Measurements from ENCODE around the gene NBDY.

Gene NBDY

DNA sequence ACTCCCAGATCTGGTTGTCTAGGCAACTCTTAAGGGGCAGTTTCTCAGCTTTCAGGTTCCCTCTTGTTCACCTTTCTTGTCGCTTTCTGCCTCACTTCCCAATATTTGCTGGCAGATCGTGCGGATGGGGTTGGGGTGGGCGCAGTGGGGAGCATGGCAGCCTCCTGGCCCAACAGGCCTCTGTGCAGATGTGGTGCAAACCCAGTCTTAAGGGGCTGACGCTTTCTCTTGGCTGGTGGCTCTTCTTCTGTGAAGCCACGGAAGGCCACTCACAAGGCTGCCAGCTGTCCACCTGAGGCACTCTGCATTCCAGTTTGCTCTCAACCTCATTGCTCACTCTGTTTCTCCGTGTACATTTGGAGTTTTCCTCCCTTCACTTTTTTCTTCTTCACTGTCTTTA is 61.7 kb downstream of the NBDY start:
- TF ChIP-seq, protein P1, sequence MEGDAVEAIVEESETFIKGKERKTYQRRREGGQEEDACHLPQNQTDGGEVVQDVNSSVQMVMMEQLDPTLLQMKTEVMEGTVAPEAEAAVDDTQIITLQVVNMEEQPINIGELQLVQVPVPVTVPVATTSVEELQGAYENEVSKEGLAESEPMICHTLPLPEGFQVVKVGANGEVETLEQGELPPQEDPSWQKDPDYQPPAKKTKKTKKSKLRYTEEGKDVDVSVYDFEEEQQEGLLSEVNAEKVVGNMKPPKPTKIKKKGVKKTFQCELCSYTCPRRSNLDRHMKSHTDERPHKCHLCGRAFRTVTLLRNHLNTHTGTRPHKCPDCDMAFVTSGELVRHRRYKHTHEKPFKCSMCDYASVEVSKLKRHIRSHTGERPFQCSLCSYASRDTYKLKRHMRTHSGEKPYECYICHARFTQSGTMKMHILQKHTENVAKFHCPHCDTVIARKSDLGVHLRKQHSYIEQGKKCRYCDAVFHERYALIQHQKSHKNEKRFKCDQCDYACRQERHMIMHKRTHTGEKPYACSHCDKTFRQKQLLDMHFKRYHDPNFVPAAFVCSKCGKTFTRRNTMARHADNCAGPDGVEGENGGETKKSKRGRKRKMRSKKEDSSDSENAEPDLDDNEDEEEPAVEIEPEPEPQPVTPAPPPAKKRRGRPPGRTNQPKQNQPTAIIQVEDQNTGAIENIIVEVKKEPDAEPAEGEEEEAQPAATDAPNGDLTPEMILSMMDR (conservative IDR thresholded peaks at IDR 0.05; ENCODE audit: low read depth), result no peak
- POLR2A ChIA-PET (ENCODE audit: low non-redundant PET), result no interaction called here
- no peak for DNase-seq (ENCODE audit: low spot score)
- CTCF ChIA-PET, result no interaction called here
- no peak overlapping the region for H3K27ac ChIP-seq

DNA sequence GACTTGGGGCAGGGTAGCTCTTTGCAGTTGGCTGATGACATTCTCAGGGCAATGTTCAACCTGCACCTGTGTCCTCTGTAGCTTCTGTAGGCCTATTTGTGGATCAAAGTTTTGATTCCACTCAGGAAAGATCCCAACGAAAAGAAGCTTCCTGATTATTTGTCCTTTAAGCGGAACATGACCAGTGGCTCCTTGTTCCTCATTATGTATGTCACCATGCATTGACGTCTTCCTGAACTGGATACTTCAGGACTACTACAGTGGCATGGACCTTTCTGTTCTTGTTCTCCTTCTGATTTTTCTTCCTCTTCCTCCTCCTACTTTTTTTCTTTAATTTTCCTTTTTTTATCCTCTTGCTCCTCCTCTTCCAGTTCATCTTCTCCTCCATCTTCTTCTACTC is 62.4 kb downstream of the NBDY start:
- H3K27ac ChIP-seq, result no peak overlapping the region
- TF ChIP-seq, protein P1 (conservative IDR thresholded peaks at IDR 0.05; ENCODE audit: low read depth), result no peak
- ChIA-PET CTCF (no interaction called here), POLR2A (ENCODE audit: low non-redundant PET) (no interaction called here)
- DNase-seq (ENCODE audit: low spot score), result no peak

DNA sequence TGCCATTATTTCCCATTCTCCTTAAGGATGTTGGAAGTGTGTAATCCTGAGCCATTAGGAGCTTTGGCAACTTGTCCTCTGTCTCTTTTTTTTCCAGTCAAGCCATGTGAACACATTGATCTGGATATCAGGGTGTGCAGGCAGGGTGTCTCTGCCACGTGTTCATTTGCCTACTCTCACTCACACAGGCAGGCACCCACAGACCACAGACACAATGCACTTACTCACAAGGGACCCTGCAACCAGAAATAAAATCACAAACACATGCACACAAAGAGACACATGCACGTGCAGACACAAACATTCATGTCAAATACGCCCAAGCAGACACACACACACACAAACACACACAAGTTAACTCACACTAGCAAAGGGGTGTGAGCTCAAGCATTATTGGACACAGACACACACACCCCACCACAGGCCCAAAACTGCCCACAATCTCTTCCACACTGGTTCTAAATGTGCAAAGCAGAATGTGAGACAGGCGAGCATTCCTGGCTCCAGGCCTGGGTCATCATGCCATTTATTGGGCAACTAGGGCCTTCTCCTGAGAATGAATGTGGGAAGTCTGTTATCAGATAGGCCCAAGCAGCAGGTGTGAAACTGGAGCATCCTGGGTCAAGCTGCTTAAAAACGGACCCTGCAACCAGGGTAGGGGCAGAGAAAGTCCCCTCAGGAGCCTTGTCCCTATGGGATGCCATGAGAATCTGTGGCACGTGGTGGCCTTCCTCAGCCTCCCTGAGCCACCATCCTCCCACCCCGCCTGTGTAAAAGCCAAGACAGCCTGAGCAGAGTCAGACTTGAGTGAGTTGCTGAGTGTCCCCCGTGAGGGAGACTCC is 63.4 kb downstream of the NBDY start:
- CTCF ChIA-PET, result no interaction called here
- H3K27ac ChIP-seq, result no peak overlapping the region
- no peak for DNase-seq (ENCODE audit: low spot score)
- TF ChIP-seq, protein P1 (conservative IDR thresholded peaks at IDR 0.05; ENCODE audit: low read depth), result no peak
- POLR2A ChIA-PET (ENCODE audit: low non-redundant PET), result no interaction called here

DNA sequence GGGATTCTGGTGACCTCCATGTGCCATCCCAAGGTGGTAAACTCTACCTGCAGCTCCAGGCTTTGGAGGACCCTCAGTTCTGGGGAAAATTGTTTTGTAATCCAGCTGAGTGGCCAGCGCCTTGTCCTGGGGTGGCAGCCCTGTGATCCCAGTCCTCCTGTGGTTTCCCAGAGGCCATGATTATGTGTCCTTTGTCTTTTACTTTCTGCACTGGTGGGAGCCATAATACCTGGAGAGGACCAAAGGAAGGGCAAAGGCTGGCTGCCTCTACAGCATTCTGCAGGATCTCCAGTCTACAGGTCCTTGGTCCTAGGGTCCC is 64.0 kb downstream of the NBDY start:
- TF ChIP-seq, protein P1 (conservative IDR thresholded peaks at IDR 0.05; ENCODE audit: low read depth), result no peak
- no peak for DNase-seq (ENCODE audit: low spot score)
- H3K27ac ChIP-seq, result no peak overlapping the region
- ChIA-PET CTCF (no interaction called here), POLR2A (ENCODE audit: low non-redundant PET) (no interaction called here)

DNA sequence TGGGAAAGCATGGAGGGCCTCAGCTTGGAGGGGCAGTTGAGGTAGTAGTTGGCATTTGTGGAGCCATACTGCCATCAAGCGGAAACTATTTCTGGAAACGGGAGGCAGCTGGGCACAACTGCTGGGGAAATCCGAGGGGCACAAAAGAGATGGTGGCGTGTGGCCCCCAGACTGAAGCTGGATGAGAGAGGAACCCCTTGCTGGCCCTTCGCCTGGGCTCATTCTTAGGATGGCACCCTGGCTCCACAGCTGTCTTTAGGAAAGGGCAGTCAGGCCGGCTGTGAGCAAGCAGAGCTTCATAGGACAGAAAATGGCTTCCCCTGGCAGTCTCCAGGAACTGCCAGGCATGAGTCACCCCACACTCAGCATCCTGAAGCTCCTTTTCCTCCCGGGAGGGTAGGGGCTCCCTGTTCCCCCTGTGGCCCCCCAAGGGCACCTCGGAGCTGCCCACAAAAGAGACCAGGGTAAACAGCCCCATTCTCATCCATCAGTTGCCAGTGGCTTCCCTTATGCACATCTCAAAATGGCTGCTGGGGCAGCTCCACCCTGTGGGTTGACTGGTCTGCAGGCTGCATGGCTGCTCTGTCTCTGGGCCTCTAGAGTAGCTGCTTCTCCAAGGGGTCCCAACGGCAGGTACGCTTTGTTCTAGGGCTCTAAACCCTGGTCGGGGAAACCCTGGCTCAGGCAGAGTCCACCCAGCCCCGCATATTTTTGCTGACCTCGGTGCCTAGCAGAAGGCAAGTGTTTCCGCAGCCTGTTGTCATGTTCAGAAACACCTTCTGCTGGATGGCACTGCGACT is 64.7 kb downstream of the NBDY start:
- POLR2A ChIA-PET (ENCODE audit: low non-redundant PET), result no interaction called here
- no peak for DNase-seq (ENCODE audit: low spot score)
- no peak overlapping the region for H3K27ac ChIP-seq
- TF ChIP-seq, protein P1 (conservative IDR thresholded peaks at IDR 0.05; ENCODE audit: low read depth), result no peak
- CTCF ChIA-PET, result interaction anchor here (0.5 to 0.6 kb wide), 2 partner anchors 143 to 559 kb away, joined by 3 read pairs; no protein-coding TSS in a partner anchor

DNA sequence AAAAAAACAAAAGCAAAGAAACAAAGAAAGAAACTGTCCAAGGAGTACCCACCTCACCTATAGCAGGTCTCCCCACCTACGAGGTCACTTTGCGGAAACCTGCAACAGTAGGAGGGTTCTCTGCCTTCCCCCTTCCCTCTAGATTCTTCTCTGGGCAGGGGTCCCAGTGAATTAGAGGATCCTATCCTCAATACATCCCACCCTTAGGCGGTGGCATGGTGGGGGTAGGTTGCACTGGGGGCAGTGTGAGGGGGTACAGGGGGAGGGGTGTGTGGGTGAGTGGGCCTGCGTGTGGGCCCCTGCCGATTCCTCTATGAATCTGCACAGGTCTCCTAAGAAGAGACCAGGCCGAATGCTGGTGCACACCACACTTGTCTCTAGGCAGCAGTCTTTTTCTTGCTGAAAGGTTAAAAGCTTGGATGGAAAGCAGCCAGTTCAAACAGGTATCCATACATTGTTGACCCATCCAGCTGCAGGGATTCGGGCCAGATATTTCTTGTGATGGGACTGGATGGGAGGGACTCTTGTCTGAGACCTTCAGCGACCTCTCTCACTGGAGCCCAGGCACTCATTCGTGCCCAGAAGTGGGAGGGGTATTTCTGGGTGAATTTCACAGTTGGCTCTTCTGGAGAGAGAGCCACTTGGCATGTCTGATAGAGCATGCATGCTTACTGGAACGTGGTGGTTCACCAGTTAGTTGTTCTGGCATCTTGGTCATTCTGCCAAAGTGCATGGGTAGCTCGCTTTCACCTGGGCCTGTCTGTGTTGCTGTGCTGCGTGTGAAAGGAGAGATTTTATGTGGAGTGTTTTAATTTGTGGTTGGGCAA is 65.6 kb downstream of the NBDY start:
- POLR2A ChIA-PET (ENCODE audit: low non-redundant PET), result no interaction called here
- H3K27ac ChIP-seq, result no peak overlapping the region
- TF ChIP-seq, protein P1 (conservative IDR thresholded peaks at IDR 0.05; ENCODE audit: low read depth), result no peak
- CTCF ChIA-PET, result interaction anchor here (0.5 to 0.7 kb wide), 2 partner anchors 8 to 144 kb away, joined by 3 read pairs; no protein-coding TSS in a partner anchor
- DNase-seq (ENCODE audit: low spot score), result no peak

Data from RWPE1 (cell line).